Osteocyte (in vitro differentiated cells): Measurements from ENCODE around the gene PFDN5. TPM values are rescaled to one million over a fixed set of nuclear protein-coding genes. Genes with fewer than 3 reads are reported as not detected.
A peak's percentile ranks its signal among the peaks of the same experiment; 100 is the strongest.
"Not testable (repeated sequence)": the region's sequence is repeated elsewhere in the genome, so short reads cannot be mapped to it uniquely, and the experiment has no call there.

Experiments
- DNase-seq: peaks from one replicate; pipeline ENCODE4 v3.0.0; 2021; ENCODE audit warnings: mixed read lengths; ENCODE audit not compliant: unreplicated experiment; ENCODE audit errors: extremely low spot score
- H3K27ac Mint-ChIP-seq: one replicate; pipeline ENCODE4 v1.8.0; 2021; ENCODE audit warnings: mild to moderate bottlenecking, mixed read lengths; ENCODE audit not compliant: unreplicated experiment
- H3K27me3 Mint-ChIP-seq: one replicate; pipeline ENCODE4 v1.8.0; 2021; ENCODE audit warnings: mixed read lengths; ENCODE audit not compliant: unreplicated experiment
- H3K36me3 Mint-ChIP-seq: one replicate; pipeline ENCODE4 v1.8.0; 2021; ENCODE audit warnings: mixed read lengths; ENCODE audit not compliant: unreplicated experiment
- H3K4me1 Mint-ChIP-seq: one replicate; pipeline ENCODE4 v1.8.0; 2021; ENCODE audit warnings: mixed read lengths; ENCODE audit not compliant: unreplicated experiment
- H3K4me3 Mint-ChIP-seq: one replicate; pipeline ENCODE4 v1.8.0; 2021; ENCODE audit warnings: mild to moderate bottlenecking, moderate library complexity, mixed read lengths; ENCODE audit not compliant: unreplicated experiment
- H3K9me3 Mint-ChIP-seq: one replicate; pipeline ENCODE4 v1.8.0; 2021; ENCODE audit warnings: mixed read lengths; ENCODE audit not compliant: unreplicated experiment
- CTCF ChIP-seq: fragments of 200-600 bp; sonication (generic); IDR thresholded peaks from 2 replicates; pipeline ENCODE4 v1.5.0; 2021; ENCODE audit warnings: antibody characterized with exemption, mild to moderate bottlenecking, moderate library complexity
- total RNA-seq: library from RNA; stranded (reverse); gene quantifications from 2 replicates; pipeline ENCODE4 v1.2.1, GENCODE V29; 2021

The PFDN5 gene
- total RNA-seq, 1 donor from 2014 or later, result 394 TPM

DNA sequence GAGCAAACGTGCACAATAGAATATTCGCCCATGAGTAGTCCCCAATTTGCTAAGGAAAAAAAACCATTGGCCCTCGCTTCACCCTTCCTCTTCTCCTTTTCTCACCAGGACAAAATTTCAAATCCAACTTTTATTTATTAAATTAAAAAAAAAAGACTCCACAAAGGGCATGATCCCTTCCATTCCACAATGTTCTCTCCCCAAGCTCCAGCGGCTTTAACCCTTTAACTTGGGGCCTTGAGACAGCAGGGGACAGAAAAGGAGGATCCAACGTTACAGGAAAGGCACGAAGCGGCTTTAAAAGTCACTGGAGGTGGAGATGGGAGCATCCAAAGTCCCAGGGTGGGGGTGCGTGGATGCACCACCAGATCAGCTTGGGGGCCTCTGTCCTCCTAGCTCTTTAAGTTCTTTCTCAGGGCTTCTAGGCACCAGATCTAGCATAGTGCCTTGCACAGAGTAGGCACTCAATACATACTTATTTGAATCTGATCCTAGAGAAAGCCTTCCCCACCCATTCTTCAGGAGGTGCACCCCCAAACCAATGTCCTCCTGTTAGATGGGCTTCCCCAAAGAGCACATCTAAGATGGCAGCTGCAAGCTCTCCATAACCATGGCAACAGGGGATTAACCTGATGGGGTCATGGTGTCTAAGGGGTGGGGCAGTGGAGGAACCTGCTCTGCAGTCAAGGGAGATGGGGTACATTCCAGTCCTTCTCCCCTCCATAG, 31.3 kb downstream of the PFDN5 start:
- Mint-ChIP-seq H3K4me1 (peaks cover 17% of the 10 kb centered on the region), H3K27me3 (no peaks in the 10 kb centered on the region), H3K4me3 (no peak overlapping the region), H3K9me3 (no peaks in the 10 kb centered on the region), H3K27ac (no peak overlapping the region), H3K36me3 (no peaks in the 10 kb centered on the region)
- DNase-seq, result no peak
- TF ChIP-seq CTCF, result no peak

- TF ChIP-seq CTCF, result peak; percentile 32
- Mint-ChIP-seq H3K36me3 (no peaks in the 10 kb centered on the region), H3K9me3 (no peaks in the 10 kb centered on the region), H3K4me1 (peaks cover 13% of the 10 kb centered on the region), H3K27ac (no peak overlapping the region), H3K4me3 (no peak overlapping the region), H3K27me3 (peaks cover 3% of the 10 kb centered on the region)
- DNase-seq, result no peak
Observed at GRCh38 chr12:53327435-53328042, 32.2 kb downstream of the PFDN5 start.

GRCh38 chr12:53328043-53328435, 32.7 kb downstream of the PFDN5 start:
- peaks cover 3% of the 10 kb centered on the region for H3K27me3 Mint-ChIP-seq
- no peaks in the 10 kb centered on the region for H3K9me3 Mint-ChIP-seq
- H3K27ac Mint-ChIP-seq, result no peak overlapping the region
- no peak for DNase-seq
- no peaks in the 10 kb centered on the region for H3K36me3 Mint-ChIP-seq
- no peak overlapping the region for H3K4me3 Mint-ChIP-seq
- TF ChIP-seq CTCF, result no peak
- peaks cover 13% of the 10 kb centered on the region for H3K4me1 Mint-ChIP-seq

- no peaks in the 10 kb centered on the region for H3K9me3 Mint-ChIP-seq
- no peak for TF ChIP-seq CTCF
- H3K4me3 Mint-ChIP-seq, result no peak overlapping the region
- no peak for DNase-seq
- peaks cover 4% of the 10 kb centered on the region for H3K4me1 Mint-ChIP-seq
- no peak overlapping the region for H3K27ac Mint-ChIP-seq
- H3K36me3 Mint-ChIP-seq, result no peaks in the 10 kb centered on the region
- H3K27me3 Mint-ChIP-seq, result peaks cover 9% of the 10 kb centered on the region
Observed at GRCh38 chr12:53330671-53331070, 35.3 kb downstream of the PFDN5 start.

DNA sequence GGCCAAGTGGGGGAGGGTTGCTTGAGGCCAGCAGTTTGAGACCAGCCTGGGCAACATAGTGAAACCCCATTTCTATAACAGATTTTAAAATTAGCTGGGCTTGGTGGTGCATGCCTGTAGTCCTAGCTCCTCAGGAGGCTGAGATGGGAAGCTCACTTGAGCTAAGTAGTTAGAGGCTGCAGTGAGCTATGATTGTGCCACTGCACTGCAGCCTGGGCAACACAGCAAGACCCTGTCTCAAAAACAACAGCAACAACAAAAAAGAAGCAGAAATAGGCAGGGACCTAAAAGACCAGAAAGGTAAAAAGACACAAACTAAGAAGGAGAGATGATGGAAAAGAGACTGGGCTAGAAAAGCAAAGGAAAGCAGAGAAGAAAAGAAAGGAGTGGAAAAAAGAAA, 37.0 kb downstream of the PFDN5 start:
- peaks cover 17% of the 10 kb centered on the region for H3K27me3 Mint-ChIP-seq
- not testable (repeated sequence) for H3K9me3 Mint-ChIP-seq

More for the DNA sequence above, 37.0 kb downstream of the PFDN5 start:
- H3K36me3 Mint-ChIP-seq, DNase-seq, H3K4me1 Mint-ChIP-seq, H3K4me3 Mint-ChIP-seq, H3K27ac Mint-ChIP-seq: not testable (repeated sequence)
